NOMO-1 (cell line): ENCODE data around the gene MMP23B.
"Not testable (repeated sequence)": the region's sequence is repeated elsewhere in the genome, so short reads cannot be mapped to it uniquely, and the experiment has no call there.

Source experiments
- DNase-seq, 2 experiments: peaks; one replicate each; lab custom pipeline; 2025; ENCODE audit not compliant: unreplicated experiment in 2 of 2; lab: John Stamatoyannopoulos, UW

Gene MMP23B

DNA sequence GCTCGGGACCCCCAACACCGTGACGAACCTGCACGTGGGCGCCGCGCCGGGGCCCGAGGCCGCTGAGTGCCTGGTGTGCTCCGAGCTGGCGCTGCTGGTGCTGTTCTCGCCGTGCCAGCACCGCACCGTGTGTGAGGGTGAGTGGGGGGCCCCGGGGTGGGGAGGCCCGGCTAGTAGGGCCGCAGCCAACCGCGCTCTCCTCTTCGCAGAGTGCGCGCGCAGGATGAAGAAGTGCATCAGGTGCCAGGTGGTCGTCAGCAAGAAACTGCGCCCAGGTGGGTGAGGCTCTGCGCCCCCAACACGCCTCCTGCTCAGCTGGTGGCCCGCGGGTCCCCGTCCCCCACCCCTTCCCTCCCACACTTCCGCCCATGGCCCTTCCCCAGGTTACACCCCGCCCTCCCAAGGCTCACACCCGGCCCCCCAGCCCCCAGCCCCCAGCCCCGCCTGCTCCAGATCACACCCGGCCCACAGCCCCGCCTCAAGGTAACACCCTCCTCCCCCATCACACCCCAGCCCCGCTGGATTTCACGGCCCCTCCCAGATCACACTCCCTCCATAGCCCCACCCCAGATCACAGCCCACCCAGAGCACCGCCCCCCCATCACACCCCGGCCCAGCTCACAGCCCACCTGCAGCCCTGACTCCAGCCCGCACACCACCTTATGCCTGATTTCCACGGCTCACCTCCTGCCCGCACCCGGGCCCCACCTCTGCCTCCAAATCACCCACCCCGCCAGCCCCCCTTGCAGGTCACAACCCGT lies 2.4 kb upstream of the MMP23B start:
- DNase-seq = no peak

GRCh38 chr1:1630191-1630964 lies 1.6 kb upstream of the MMP23B start:
- no peak for DNase-seq

- DNase-seq = no peak
Measured at GRCh38 chr1:1630965-1631781, 800 bp upstream of the MMP23B start.

DNA sequence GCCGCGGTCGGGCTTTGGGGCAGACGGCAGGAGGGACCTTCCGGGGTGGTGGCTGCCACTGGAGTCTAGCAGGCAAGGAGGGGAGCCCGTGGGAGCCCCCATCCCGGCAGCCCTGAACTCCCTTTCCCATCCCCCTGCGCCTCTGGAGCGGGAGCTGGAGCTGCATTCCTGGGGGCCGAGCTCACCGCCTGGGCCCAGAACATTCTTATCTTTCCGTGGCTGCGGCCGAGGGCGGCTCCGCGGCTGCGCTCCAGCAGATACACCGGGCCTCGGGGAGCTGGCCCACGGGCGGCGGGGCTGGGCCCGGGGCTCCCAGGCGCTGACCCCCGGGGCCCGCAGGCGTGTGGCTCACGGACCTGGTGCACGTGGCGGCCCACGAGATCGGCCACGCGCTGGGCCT lies 1.4 kb downstream of the MMP23B start:
- DNase-seq = not testable (repeated sequence)

DNA sequence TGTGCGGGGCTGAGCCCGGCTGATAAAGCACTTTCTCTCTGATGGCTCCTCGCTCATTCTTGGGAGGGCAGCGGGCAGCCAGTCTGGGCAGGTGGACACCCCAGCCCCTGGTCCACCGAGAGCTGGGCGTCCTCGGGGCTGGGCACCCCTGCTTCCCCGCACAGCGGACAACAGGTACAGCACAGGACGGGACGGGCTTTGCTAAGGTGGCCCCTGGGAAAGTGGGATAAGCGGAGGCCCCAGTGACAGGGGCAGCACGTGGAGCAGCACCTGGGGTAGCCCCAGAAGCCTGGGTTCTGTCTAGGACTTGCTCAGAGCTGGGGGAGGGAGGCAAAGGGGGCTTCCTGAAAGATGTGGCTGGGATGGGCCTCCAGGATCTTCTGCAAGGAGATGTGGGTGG lies 2.6 kb downstream of the MMP23B start:
- not testable (repeated sequence) for DNase-seq

DNA sequence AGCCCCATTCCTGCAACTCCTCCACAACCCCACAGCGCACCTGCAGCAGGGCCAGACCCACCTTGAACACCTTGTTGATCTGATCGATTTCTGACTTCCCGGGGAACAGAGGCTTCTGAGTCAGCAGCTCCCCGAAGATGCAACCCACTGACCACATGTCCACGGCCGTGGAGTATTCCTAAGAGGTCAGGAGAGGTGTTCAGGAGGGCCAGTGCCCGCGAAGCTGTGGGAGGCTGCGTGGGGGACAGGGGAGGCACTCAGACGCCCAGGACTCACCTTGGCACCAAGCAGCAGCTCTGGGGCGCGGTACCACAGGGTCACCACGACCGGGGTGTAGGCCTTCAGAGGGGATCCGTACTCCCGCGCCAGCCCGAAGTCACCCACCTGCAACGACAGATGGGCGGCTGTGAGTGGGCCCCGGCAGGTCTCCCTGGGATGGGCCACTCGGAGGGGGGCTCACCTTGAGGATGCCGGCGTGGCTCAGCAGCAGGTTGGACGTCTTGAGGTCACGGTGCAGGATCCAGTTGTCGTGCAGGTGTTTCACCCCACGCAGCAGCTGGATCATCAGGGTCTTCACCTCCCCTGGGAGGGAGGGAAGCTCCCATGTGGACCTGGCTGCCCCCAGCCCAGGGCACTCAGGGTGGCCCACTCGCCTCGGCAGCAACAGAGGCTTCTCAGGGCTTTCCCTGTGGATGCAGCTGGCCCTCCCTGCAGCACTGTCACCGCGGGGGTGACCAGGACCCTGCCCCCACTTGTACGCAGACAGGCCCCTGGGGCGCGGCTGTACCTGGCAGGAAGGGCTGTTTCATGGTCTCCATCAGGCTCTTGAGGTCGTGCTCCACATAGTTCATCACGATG lies 4.9 kb downstream of the MMP23B start:
- not testable (repeated sequence) for DNase-seq

DNA sequence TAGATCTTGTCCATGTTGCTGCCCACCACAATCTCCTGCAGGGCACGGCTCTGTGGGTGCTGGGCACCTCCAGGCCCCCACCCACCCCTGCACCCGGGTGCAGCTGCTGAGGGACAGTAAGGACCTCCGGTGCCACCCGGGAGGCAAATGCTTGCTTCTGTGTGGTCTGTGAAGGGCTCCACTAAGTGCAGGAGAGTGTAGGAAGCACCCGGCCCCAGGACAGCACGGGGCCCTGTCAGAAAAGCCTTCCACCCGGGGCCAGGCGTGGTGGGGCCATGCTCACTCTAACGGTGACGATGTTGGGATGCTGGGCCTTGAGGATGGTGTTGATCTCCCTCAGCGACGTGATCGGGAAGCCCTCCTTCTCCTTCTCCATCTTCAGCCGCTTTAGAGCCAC lies 5.5 kb downstream of the MMP23B start:
- DNase-seq = not testable (repeated sequence)

DNA sequence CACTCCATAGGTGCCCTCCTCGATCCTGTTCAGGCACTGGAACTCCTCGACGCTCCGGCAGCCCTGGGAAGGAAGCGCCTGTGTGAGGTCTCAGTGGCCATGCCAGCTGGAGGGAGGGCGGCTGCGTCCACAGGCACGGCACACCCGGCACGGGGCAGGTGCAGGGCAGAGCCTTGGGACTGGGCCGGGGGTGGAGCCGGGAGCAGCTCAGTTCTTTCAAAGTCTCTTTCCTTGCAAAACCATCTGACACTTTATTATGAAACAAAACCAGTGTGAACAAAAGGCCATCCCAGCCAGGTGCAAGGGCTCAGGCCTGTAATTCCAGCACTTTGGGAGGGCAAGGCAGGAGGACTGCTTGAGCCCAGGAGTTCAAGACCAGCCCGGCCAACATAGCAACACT lies 6.6 kb downstream of the MMP23B start:
- not testable (repeated sequence) for DNase-seq

DNA sequence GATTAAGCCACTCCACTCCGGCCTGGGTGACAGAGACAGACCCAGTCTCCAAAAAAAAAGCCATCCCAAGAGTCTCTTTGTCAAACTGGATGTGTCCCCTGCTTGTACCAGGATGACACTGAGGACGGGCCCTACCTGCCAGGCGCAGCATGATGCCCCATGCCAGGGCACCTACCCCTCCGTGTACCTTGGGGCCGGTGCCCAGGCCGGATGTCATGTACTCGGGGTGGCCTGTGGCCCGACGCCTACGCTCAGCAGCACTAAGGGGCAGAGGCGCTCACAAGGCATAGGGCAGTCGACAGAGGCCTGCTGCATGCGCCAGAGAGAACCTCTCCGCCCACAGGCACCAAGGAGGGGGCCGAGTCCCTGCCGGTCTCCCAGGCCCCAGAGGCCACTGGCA lies 7.4 kb downstream of the MMP23B start:
- not testable (repeated sequence) for DNase-seq

- not testable (repeated sequence) for DNase-seq
Measured at GRCh38 chr1:1640081-1640480, 8.1 kb downstream of the MMP23B start.

DNA sequence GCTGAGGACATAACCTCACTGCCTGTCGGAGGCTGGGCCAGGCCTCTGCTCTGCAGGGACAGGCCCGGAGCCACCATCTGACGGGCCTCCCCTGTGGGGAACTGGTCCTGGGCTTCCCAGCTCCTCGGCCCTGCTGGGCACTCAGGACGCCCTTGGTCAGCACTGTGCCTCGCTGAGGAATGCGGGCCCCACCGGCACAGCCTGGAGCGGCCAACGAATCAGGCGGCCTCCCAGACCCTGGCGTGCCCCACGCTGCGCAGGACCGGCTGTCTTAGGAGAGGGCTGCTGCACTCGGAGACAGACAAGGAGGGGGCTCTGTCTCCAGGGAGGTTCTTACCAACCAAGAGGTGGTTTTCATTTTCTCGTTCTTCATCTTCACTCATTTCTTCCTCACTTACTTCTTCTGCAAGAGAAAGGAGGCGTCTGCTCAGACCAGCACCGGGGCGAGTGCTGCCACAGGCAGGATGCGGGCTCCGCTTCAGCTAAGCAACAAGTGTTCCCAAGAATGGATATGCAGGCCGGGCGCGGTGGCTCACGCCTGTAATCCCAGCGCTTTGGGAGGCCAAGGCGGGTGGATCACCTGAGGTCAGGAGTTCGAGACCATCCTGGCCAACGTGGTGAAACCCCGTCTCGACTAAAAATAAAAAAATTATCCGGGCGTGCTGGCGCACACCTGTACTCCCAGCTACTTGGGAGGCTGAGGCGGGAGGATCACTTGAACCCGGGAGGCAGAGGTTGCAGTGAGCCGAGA lies 8.9 kb downstream of the MMP23B start:
- DNase-seq = not testable (repeated sequence)

DNA sequence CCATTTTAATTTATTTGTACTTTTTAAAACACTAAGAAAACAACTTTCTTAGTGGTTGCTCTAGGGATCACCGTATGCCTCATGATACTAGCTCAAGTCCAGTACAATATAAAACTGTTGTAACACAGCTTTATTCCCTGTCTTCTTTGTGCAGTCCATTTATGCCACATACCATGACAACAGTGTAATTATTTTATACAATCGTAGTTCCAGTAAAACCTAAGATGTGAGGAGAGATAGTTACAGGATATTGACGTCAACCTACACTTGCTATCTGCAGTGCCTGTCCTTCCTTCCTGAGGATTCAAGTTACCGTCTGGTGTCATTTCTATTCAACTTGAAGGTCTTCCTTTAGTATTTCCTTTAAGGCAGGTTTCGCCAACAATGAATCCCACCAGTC lies 14.4 kb downstream of the MMP23B start:
- DNase-seq = not testable (repeated sequence)

DNA sequence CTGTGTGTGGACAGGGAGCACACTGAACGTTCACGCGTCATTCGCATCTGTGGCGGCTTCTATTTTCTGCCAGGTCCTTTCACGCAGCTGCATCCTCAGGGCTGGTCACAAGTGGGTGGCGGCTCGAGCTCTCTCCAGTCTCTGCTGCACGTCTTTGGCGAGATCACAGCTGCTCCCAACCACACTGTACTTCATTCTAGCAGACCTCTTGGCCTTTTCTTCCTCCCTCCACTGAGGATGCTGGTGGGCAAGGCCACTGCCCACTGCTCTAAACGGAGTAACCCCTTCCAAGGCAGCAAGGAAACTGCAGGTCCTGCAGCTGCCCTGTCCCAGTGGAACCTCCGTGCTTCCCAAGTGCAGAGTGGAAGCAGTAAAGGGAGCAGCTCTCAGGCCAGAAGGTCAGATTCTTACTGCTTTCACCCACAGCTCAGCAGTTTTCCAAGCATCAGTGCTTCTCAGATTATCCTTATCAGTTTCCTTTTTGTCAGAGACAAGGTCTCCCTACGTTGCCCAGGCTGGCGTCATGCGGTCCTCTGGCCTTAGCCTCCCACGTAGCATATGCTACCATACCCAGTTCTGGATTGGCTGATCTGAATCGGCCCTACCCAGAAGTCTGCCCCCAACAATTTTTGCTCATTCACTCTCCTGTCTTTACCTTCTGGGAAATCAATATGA lies 15.7 kb downstream of the MMP23B start:
- not testable (repeated sequence) for DNase-seq

DNA sequence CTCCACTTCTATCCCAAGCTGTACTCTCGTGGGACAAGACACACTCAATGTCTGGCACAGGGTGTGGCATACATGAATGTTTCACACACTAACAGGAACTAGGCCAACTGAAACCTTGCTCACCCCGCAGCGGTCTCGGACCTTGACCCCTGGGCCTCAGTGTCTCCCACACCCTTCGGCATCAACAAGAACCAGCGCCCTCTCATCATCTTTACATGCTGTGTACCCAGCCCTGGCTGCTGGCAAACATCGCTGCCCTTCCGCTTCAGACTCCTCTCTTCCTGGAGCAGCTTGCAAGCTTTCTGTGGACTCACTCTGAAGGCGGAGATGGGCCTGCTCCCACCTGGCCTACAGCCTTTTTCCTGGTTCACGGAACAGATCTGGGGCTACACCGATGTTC lies 16.3 kb downstream of the MMP23B start:
- not testable (repeated sequence) for DNase-seq

GRCh38 chr1:1658583-1659549 lies 26.9 kb downstream of the MMP23B start, which contains the start of gene CDK11B:
TSS of gene CDK11B (minus strand) at chr1:1659004. CDS start at chr1:1657485, 1,519 bp downstream.
- peak; percentile 88 to 91 for DNase-seq

DNA sequence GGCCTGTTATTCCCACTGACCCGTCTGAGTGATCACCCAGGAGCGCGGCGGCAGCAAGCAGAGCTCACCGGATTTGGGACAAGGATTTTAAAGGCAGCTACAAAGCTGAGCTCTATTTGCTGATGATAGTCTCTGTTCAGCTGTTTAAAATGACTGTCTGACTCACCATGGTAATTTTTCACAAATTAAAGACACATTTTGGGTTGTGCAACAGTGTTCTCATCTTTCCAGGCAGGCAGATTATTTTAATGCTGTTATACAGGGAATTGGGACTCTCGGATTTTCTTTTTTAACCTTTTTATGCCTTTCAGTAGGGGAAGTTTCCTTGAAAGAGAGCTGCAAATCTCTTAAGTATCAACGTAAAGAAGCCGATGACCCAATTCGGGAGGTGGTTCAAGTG lies 30.4 kb downstream of the MMP23B start:
- not testable (repeated sequence) for DNase-seq

DNA sequence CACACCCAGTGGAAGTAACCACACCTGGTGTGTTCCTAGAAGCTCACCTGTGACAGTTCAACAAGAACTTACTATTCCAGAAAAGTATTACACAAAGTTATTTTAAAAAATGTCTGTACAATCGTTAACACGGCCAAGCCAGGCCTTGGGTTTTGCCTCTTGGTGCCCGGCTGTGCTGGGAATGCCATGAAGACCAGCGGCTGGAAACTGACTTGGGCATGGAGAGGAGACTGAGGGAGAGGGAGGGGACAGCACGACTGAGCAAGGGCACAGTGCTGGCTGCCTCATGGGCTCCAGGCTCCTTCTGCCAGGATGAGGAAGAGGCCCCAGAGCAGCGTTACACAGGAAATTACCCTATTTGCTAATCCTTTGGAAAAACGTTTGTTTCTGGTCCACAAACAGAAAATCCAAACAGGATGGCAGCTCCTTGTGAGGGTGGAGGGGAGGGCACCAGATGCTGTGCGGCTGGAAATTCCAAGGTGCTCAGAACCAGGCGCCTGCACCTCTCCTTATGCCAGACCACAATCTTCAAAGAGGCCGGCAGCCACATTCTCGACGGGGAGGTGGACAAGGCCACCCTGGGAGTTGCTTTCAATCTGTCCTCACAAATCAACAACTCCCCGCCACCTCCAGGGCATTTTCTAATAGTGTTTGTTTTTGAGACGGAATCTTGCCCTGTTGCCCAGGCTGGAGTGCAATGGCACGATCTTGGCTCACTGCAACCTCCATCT lies 31.0 kb downstream of the MMP23B start:
- DNase-seq = not testable (repeated sequence)
